Loucy (cell line): ENCODE results near the gene MRPL48.

Experiments
- EZH2phosphoT487 ChIP-seq: fragments of 200-600 bp; IDR thresholded peaks from 2 replicates; pipeline ENCODE4 v1.6.1; 2018; ENCODE audit warnings: antibody characterized with exemption, mild to moderate bottlenecking, moderate library complexity, borderline replicate concordance
- TF ChIP-seq, protein P1 (sequence below): fragments of 200-600 bp; sonication (generic); conservative IDR thresholded peaks from 2 replicates; pipeline ENCODE4 v1.5.1; 2014; ENCODE audit warnings: mild to moderate bottlenecking, antibody characterized with exemption, low read length

DNA sequence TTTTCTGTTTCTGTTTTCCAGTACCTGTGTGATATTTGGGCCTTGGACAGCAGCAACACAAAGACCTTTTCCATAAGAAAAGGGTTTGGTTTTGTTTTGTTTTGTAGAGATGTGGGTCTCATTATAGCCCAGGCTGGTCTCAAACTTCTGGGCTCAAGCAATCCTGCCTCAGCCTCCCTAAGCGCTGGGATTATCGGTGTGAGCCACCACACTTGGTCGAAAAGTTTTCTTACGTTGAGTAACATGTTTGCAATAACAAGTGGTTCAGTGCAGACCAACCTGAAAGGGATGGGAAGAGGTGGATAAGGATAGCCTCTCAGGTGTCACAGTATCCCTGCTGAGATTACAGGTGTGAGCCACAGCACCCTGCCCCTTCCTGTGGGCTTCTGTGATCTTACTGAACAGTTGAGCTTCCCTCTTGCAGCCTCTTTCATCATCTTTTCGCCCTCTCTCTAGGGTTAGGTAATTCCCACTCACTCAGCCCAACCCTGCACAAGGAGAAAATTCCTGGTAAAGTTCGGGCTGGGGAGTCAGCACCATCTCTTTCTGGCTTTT, 3.5 kb upstream of the MRPL48 start:
- TF ChIP-seq, protein P1, sequence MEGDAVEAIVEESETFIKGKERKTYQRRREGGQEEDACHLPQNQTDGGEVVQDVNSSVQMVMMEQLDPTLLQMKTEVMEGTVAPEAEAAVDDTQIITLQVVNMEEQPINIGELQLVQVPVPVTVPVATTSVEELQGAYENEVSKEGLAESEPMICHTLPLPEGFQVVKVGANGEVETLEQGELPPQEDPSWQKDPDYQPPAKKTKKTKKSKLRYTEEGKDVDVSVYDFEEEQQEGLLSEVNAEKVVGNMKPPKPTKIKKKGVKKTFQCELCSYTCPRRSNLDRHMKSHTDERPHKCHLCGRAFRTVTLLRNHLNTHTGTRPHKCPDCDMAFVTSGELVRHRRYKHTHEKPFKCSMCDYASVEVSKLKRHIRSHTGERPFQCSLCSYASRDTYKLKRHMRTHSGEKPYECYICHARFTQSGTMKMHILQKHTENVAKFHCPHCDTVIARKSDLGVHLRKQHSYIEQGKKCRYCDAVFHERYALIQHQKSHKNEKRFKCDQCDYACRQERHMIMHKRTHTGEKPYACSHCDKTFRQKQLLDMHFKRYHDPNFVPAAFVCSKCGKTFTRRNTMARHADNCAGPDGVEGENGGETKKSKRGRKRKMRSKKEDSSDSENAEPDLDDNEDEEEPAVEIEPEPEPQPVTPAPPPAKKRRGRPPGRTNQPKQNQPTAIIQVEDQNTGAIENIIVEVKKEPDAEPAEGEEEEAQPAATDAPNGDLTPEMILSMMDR: no peak
- no peak for TF ChIP-seq EZH2phosphoT487
